Activated B cell treated with CpG ODN at 0.5 μM for 24 hours (primary cell): Measurements from ENCODE around the gene RIN3. TPM values are rescaled to one million over a fixed set of nuclear protein-coding genes. Genes with fewer than 3 reads are reported as not detected.

Experiments
- ATAC-seq: fragments of 200-7000 bp; cut with Tn5 transposase; one replicate; pipeline ENCODE4 v1.10.0; 2021; ENCODE audit warnings: low read depth, mild to moderate bottlenecking, moderate library complexity
- CTCF ChIA-PET: fragments of 350-600 bp; sonication (Branson Sonifier 250); formaldehyde crosslinking; loops from one replicate; lab custom pipeline; 2021; ENCODE audit warnings: antibody characterized with exemption; lab: Charles Lee
- POLR2A ChIA-PET: fragments of 350-600 bp; sonication (Branson Sonifier 250); formaldehyde crosslinking; loops from one replicate; lab custom pipeline; 2021; ENCODE audit warnings: antibody characterized with exemption; lab: Charles Lee
- DNase-seq: peaks from one replicate; pipeline ENCODE4 v3.0.0; 2022
- H3K27ac Mint-ChIP-seq: one replicate; pipeline ENCODE4 v1.8.0; 2020; ENCODE audit warnings: mixed read lengths
- H3K27me3 Mint-ChIP-seq: one replicate; pipeline ENCODE4 v1.8.0; 2021; ENCODE audit warnings: mixed read lengths
- H3K36me3 Mint-ChIP-seq: one replicate; pipeline ENCODE4 v1.8.0; 2021; ENCODE audit warnings: low read depth, mixed read lengths
- H3K4me1 Mint-ChIP-seq: one replicate; pipeline ENCODE4 v1.8.0; 2021; ENCODE audit warnings: mixed read lengths
- H3K4me3 Mint-ChIP-seq: one replicate; pipeline ENCODE4 v1.8.0; 2020; ENCODE audit warnings: mild to moderate bottlenecking, mixed read lengths
- H3K9me3 Mint-ChIP-seq: one replicate; pipeline ENCODE4 v1.8.0; 2020; ENCODE audit warnings: mixed read lengths
- intact Hi-C: fragments of 100-400 bp; cut with micrococcal nuclease; formaldehyde crosslinking; loops from one replicate; pipeline ENCODE4 v1.15.1; 2024
- total RNA-seq: library from RNA; stranded (reverse); gene quantifications from 2 replicates; pipeline ENCODE4 v1.2.3, GENCODE V29; 2022
- TF ChIP-seq, protein P1 (sequence below): fragments of 200-600 bp; IDR thresholded peaks from one replicate; pipeline ENCODE4 v1.8.0; 2022; ENCODE audit warnings: antibody characterized with exemption, mild to moderate bottlenecking

RIN3 gene
- total RNA-seq, 1 donor from 2014 or later, result 62.6 TPM

DNA sequence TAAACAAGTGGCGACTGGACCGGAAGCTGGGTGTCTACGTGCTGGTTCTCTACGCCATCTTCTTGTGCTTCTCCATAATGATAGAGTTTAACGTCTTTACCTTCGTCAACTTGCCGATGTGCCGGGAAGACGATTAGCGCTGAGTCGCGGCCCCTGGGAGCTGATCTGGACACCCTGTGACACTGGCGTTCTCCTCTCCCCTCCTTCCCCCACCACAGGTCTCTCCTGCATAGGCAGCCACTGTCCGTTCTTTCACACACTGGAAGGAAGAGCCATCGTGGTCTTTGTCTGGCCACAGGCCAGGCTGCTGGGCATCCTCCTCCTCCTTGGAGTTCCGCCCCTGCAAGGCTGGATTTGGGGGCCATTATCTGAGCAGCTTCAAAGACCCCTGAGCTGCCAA, 20.1 kb upstream of the RIN3 start:
- intact Hi-C loops, result no loop called here
- CTCF ChIA-PET, result no interaction called here
- TF ChIP-seq, protein P1, sequence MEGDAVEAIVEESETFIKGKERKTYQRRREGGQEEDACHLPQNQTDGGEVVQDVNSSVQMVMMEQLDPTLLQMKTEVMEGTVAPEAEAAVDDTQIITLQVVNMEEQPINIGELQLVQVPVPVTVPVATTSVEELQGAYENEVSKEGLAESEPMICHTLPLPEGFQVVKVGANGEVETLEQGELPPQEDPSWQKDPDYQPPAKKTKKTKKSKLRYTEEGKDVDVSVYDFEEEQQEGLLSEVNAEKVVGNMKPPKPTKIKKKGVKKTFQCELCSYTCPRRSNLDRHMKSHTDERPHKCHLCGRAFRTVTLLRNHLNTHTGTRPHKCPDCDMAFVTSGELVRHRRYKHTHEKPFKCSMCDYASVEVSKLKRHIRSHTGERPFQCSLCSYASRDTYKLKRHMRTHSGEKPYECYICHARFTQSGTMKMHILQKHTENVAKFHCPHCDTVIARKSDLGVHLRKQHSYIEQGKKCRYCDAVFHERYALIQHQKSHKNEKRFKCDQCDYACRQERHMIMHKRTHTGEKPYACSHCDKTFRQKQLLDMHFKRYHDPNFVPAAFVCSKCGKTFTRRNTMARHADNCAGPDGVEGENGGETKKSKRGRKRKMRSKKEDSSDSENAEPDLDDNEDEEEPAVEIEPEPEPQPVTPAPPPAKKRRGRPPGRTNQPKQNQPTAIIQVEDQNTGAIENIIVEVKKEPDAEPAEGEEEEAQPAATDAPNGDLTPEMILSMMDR, result no peak
- POLR2A ChIA-PET, result no interaction called here
- peaks cover 9% of the 10 kb centered on the region for H3K27me3 Mint-ChIP-seq
- H3K4me1 Mint-ChIP-seq, result peaks cover 6% of the 10 kb centered on the region
- H3K4me3 Mint-ChIP-seq, result no peak overlapping the region
- no peaks in the 10 kb centered on the region for H3K9me3 Mint-ChIP-seq
- H3K36me3 Mint-ChIP-seq, result no peaks in the 10 kb centered on the region
- no peak overlapping the region for H3K27ac Mint-ChIP-seq
- ATAC-seq (no peak), DNase-seq (no peak)

DNA sequence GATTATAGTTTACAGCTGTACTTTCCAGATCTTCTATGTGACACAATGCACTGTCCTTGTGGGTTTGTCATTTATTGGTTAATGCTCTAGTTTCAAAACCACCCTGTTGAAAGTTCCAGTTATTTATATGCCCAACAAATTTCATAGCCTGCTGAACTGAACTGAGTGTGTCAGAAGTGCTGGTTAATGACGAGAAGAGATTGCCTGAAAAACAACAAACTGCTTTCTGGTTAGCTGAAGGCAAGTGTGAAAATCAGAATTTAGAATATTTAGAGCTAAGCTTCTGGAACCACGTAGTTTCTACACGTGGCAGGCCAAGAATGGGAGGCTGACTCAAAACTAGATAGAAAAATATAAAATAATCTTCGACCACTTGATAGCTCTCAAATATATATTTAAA, 19.1 kb upstream of the RIN3 start:
- intact Hi-C loops, result no loop called here
- TF ChIP-seq, protein P1, result no peak
- Mint-ChIP-seq H3K4me3 (no peak overlapping the region), H3K9me3 (no peaks in the 10 kb centered on the region), H3K4me1 (peaks cover 6% of the 10 kb centered on the region), H3K27me3 (peaks cover 6% of the 10 kb centered on the region), H3K36me3 (no peaks in the 10 kb centered on the region), H3K27ac (no peak overlapping the region)
- DNase-seq (no peak), ATAC-seq (no peak)
- CTCF ChIA-PET, result no interaction called here
- POLR2A ChIA-PET, result no interaction called here

DNA sequence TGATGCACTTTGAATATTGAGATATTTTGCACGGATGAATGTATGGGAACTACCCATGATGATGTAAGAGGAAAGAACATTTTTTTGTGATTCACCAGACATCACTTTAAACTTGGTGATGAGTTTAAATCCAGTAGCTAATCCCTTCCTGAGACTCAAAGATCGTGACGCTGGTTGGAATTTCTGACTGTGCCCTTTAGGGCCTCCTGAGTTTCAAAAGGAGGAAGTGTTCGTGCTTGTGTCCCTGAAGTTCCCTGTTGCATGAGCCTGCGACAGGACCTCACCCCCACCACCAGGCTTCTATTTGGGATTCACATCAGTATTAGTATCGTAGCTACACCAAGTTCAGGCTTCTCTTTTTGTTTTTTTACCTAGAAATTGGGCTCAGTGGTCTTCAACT, 18.6 kb upstream of the RIN3 start:
- Mint-ChIP-seq H3K27ac (no peak overlapping the region), H3K36me3 (no peaks in the 10 kb centered on the region), H3K9me3 (no peaks in the 10 kb centered on the region), H3K4me1 (peaks cover 6% of the 10 kb centered on the region), H3K4me3 (no peak overlapping the region), H3K27me3 (peaks cover 3% of the 10 kb centered on the region)
- no peak for ATAC-seq
- TF ChIP-seq, protein P1, result no peak
- intact Hi-C loops, result no loop called here
- ChIA-PET POLR2A (no interaction called here), CTCF (no interaction called here)
- no peak for DNase-seq

DNA sequence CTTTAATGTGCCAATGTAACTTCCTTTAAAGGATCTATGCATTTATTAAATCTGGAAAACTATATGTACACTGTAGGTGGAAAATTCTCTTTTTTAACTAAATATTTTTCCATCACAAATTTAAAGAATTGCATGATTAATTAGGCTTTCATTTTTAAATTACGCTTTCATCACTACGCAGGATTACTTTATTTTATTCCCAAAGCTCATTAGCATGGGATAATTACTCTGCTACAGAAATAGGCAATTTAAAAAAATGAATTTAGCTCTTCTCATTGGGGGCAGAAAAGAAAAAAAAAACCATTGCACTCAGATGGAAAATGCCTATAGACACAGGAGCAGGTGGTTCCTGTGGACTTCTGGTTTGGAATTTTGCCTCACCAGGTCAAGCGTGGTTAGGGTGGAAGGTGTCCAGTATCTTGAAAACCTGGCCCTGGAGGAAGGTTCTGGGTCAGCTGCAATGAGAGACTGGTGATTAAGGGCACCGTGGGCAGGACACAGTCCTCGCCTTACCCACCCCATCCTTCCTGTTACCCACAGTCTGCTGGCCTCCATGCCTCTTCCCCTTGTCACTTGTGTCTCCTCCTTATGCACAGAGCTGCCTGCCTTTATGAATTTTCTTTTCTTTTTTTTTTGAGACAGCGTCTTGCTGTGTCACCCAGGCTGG, 17.3 kb upstream of the RIN3 start:
- Mint-ChIP-seq H3K36me3 (no peaks in the 10 kb centered on the region), H3K4me3 (no peak overlapping the region), H3K4me1 (peaks cover 6% of the 10 kb centered on the region), H3K27ac (no peak overlapping the region), H3K27me3 (peaks cover 3% of the 10 kb centered on the region), H3K9me3 (no peaks in the 10 kb centered on the region)
- POLR2A ChIA-PET, result no interaction called here
- ATAC-seq (no peak), DNase-seq (no peak)
- CTCF ChIA-PET, result no interaction called here
- TF ChIP-seq, protein P1, result no peak
- intact Hi-C loops, result no loop called here

DNA sequence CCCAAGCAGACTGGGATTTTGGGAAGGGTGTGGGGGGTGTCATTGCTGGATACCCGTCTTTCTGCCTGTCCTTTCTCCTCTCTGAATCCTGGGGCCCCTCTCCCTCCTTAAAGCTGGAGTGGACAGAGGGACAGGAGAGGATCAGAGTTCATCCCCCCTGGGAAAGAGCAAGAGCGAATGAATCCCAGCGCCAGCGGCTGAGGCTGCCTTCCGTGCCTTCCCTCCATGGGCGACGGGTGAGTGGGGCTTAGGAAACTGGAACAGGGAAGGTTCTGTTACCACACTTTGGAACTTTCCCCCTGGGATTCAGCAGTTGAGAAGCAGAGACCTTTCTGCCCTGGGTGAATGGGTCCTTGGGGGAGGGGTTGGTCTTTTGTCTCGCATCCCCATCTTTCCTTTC, 16.2 kb upstream of the RIN3 start:
- Mint-ChIP-seq H3K4me3 (no peak overlapping the region), H3K9me3 (no peaks in the 10 kb centered on the region), H3K4me1 (peaks cover 6% of the 10 kb centered on the region), H3K36me3 (no peaks in the 10 kb centered on the region), H3K27ac (no peak overlapping the region), H3K27me3 (peaks cover 3% of the 10 kb centered on the region)
- intact Hi-C loops, result no loop called here
- CTCF ChIA-PET, result no interaction called here
- TF ChIP-seq, protein P1, result no peak
- POLR2A ChIA-PET, result no interaction called here
- ATAC-seq, result no peak
- DNase-seq, result no peak
